OCI-M2 (cell line): ENCODE measurements around the gene TMEM165.
A peak's percentile ranks its signal among the peaks of the same experiment; 100 is the strongest.

Source experiments
- DNase-seq: peaks from one replicate; lab custom pipeline; 2025; ENCODE audit not compliant: unreplicated experiment; lab: John Stamatoyannopoulos, UW

TMEM165 gene

GRCh38 chr4:55366621-55367020 lies 29.1 kb upstream of the TMEM165 start:
- no peak for DNase-seq

GRCh38 chr4:55367084-55367722 lies 28.6 kb upstream of the TMEM165 start:
- no peak for DNase-seq

- DNase-seq: no peak
These were observed 25.8 kb upstream of the TMEM165 start for GRCh38 chr4:55369968-55370367.

GRCh38 chr4:55372259-55372658 lies 23.5 kb upstream of the TMEM165 start:
- no peak for DNase-seq

- no peak for DNase-seq
These were observed 22.3 kb upstream of the TMEM165 start for GRCh38 chr4:55373461-55373860.

- DNase-seq: no peak
These were observed 19.1 kb upstream of the TMEM165 start for GRCh38 chr4:55376698-55377097.

- no peak for DNase-seq
These were observed 16.9 kb upstream of the TMEM165 start for GRCh38 chr4:55378617-55379467.

- DNase-seq: no peak
These were observed 15.2 kb upstream of the TMEM165 start for GRCh38 chr4:55380576-55380975.

- no peak for DNase-seq
These were observed 14.3 kb upstream of the TMEM165 start for GRCh38 chr4:55381502-55381901.

GRCh38 chr4:55382488-55383003 lies 13.2 kb upstream of the TMEM165 start:
- DNase-seq: no peak

GRCh38 chr4:55385201-55385649 lies 10.5 kb upstream of the TMEM165 start:
- DNase-seq: no peak

- DNase-seq: no peak
These were observed 9.7 kb upstream of the TMEM165 start for GRCh38 chr4:55386073-55386472.

- peak; percentile 71 for DNase-seq
These were observed 8.9 kb upstream of the TMEM165 start for GRCh38 chr4:55386840-55387239.

- DNase-seq: no peak
These were observed 2.1 kb upstream of the TMEM165 start for GRCh38 chr4:55393461-55394320.

- no peak for DNase-seq
These were observed 584 bp upstream of the TMEM165 start for GRCh38 chr4:55395218-55395528.

- DNase-seq: no peak
These were observed 760 bp downstream of the TMEM165 start for GRCh38 chr4:55396308-55397125.

- no peak for DNase-seq
These were observed 1.3 kb downstream of the TMEM165 start for GRCh38 chr4:55397126-55397436.

- DNase-seq: no peak
These were observed 2.0 kb downstream of the TMEM165 start for GRCh38 chr4:55397520-55398321.

GRCh38 chr4:55398461-55398860 lies 2.7 kb downstream of the TMEM165 start:
- no peak for DNase-seq

GRCh38 chr4:55398966-55399365 lies 3.2 kb downstream of the TMEM165 start:
- DNase-seq: no peak
